ENCODE measurements around the gene CLN5. TPM values are rescaled to one million over a fixed set of nuclear protein-coding genes. Genes with fewer than 3 reads are reported as not detected.
"Not testable (repeated sequence)": the region's sequence is repeated elsewhere in the genome, so short reads cannot be mapped to it uniquely, and the experiment has no call there.

CLN5 gene
- total and polyA plus RNA-seq, 2 donors = 24.7 to 43.7 TPM

- no peaks in the 10 kb centered on the region for H3K36me3 ChIP-seq (ENCODE audit: insufficient read depth)
- DNase-seq (ENCODE audit: extremely low spot score) = no peak
- WGBS = 1% methylated on average over 20 of the region's 20 CpGs
- peak overlapping the region; percentile 80 for H3K4me3 ChIP-seq (ENCODE audit: low read depth, low read length)
- peak overlapping the region; percentile 97 for H3K27ac ChIP-seq (ENCODE audit: low read depth)
- H3K4me1 ChIP-seq (ENCODE audit: insufficient read depth) = no peaks in the 10 kb centered on the region
Observed at GRCh38 chr13:76992548-76993001, 694 bp downstream of the CLN5 start.

DNA sequence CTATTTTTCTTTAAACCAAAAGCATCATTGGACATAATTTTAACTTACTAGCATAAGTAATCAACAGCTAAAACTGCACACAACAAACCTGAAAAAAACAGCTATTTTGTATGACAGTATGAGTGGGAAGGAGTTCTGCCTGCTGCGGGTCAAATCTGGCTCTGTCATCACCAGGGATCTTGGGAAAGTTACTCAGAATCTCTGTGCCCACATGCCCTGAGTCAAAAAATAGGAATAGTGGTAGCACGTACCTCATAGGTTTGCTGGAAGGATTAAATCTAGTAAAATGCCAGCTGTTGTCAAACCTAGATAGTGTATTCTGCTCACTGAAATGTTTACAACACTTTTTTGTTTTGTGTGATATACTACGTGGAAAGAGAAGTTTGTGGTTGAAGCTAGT is 1.1 kb downstream of the CLN5 start:
- WGBS = 38% methylated on average over 3 of the region's 3 CpGs
- H3K4me1 ChIP-seq (ENCODE audit: insufficient read depth) = no peaks in the 10 kb centered on the region
- no peak for DNase-seq (ENCODE audit: extremely low spot score)
- H3K4me3 ChIP-seq (ENCODE audit: low read depth, low read length) = peak overlapping the region; percentile 80
- H3K36me3 ChIP-seq (ENCODE audit: insufficient read depth) = no peaks in the 10 kb centered on the region
- no peak overlapping the region for H3K27ac ChIP-seq (ENCODE audit: low read depth)

- WGBS = 84% methylated on average over 5 of the region's 5 CpGs
- H3K27ac ChIP-seq (ENCODE audit: low read depth) = no peak overlapping the region
- no peaks in the 10 kb centered on the region for H3K4me1 ChIP-seq (ENCODE audit: insufficient read depth)
- no peaks in the 10 kb centered on the region for H3K36me3 ChIP-seq (ENCODE audit: insufficient read depth)
- no peak for DNase-seq (ENCODE audit: extremely low spot score)
- H3K4me3 ChIP-seq (ENCODE audit: low read depth, low read length) = no peak overlapping the region
Observed at GRCh38 chr13:76993473-76993872, 1.6 kb downstream of the CLN5 start.

GRCh38 chr13:76994281-76994680 is 2.4 kb downstream of the CLN5 start:
- H3K27ac ChIP-seq (ENCODE audit: low read depth) = no peak overlapping the region
- H3K4me1 ChIP-seq (ENCODE audit: insufficient read depth) = no peaks in the 10 kb centered on the region
- DNase-seq (ENCODE audit: extremely low spot score) = no peak
- no peaks in the 10 kb centered on the region for H3K36me3 ChIP-seq (ENCODE audit: insufficient read depth)
- WGBS = 92% methylated on average over 3 of the region's 3 CpGs
- no peak overlapping the region for H3K4me3 ChIP-seq (ENCODE audit: low read depth, low read length)

DNA sequence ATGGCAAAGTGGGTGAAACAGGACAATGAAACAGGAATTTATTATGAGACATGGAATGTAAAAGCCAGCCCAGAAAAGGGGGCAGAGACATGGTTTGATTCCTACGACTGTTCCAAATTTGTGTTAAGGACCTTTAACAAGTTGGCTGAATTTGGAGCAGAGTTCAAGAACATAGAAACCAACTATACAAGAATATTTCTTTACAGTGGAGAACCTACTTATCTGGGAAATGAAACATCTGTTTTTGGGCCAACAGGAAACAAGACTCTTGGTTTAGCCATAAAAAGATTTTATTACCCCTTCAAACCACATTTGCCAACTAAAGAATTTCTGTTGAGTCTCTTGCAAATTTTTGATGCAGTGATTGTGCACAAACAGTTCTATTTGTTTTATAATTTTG is 8.6 kb downstream of the CLN5 start:
- Histone ChIP-seq H3K27ac (ENCODE audit: low read depth) (no peak overlapping the region), H3K4me3 (ENCODE audit: low read depth, low read length) (no peak overlapping the region), H3K36me3 (ENCODE audit: insufficient read depth) (no peaks in the 10 kb centered on the region), H3K4me1 (ENCODE audit: insufficient read depth) (no peaks in the 10 kb centered on the region)
- no peak for DNase-seq (ENCODE audit: extremely low spot score)
- 24% methylated on average over 1 of the region's 1 CpG for WGBS

DNA sequence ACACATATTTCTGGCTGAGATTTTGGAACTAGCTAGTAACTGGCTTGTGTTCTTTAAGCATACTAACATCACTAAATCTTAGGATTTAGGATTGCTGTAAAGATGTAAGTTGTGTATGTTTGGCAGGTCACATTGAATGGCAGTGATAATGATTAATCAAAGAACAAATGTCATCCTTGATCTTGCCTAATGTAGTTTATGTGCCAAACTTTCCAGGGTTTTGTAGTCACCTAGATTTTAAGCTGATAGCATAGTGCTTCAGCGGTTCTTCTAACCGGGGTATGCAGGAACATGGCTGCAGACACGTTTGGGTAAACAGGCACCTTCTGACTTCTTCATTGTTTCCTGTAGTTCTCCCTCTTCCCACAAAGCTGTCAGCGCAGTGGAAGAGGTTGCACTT is 9.7 kb downstream of the CLN5 start:
- Histone ChIP-seq H3K36me3 (ENCODE audit: insufficient read depth) (no peaks in the 10 kb centered on the region), H3K27ac (ENCODE audit: low read depth) (no peak overlapping the region), H3K4me1 (ENCODE audit: insufficient read depth) (no peaks in the 10 kb centered on the region), H3K4me3 (ENCODE audit: low read depth, low read length) (no peak overlapping the region)
- 44% methylated on average over 4 of the region's 4 CpGs for WGBS
- DNase-seq (ENCODE audit: extremely low spot score) = no peak

DNA sequence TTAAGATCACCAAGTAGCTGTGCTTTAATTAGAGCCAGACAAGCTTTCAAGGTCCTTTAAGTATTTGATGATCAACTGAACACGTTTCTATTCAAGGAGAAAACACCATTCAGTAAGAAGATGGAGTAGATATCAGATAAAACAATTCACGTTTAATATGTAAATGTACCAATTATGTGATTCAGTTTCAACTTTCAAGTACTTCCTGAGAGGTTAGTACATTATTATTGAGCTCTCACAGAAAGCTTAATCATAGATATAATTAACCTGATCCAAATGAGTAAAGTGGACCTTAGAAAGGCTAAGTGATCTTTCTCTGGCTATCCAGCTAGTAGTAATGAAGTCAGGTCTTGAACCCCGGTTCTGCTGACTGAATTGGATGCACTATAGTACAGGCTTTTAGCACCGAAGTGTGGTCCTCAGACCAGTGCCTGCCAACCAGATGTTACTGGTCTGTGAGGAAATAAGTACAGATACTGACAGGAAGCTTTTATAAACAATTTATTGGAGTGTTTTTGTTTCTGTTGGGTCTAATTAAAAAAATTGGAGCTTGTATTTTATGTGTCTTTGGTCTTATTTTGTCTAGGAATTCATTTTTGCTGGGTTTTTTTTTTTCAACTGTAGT is 10.2 kb downstream of the CLN5 start:
- DNase-seq (ENCODE audit: extremely low spot score) = no peak
- WGBS = 44% methylated on average over 4 of the region's 4 CpGs
- no peaks in the 10 kb centered on the region for H3K36me3 ChIP-seq (ENCODE audit: insufficient read depth)
- H3K4me1 ChIP-seq (ENCODE audit: insufficient read depth) = no peaks in the 10 kb centered on the region
- H3K4me3 ChIP-seq (ENCODE audit: low read depth, low read length) = no peak overlapping the region
- H3K27ac ChIP-seq (ENCODE audit: low read depth) = no peak overlapping the region

GRCh38 chr13:77002590-77003190 is 10.8 kb downstream of the CLN5 start:
- no peak overlapping the region for H3K4me3 ChIP-seq (ENCODE audit: low read depth, low read length)
- 66% methylated on average over 7 of the region's 7 CpGs for WGBS
- no peaks in the 10 kb centered on the region for H3K4me1 ChIP-seq (ENCODE audit: insufficient read depth)
- no peak for DNase-seq (ENCODE audit: extremely low spot score)
- H3K36me3 ChIP-seq (ENCODE audit: insufficient read depth) = peaks cover 4% of the 10 kb centered on the region
- H3K27ac ChIP-seq (ENCODE audit: low read depth) = no peak overlapping the region

DNA sequence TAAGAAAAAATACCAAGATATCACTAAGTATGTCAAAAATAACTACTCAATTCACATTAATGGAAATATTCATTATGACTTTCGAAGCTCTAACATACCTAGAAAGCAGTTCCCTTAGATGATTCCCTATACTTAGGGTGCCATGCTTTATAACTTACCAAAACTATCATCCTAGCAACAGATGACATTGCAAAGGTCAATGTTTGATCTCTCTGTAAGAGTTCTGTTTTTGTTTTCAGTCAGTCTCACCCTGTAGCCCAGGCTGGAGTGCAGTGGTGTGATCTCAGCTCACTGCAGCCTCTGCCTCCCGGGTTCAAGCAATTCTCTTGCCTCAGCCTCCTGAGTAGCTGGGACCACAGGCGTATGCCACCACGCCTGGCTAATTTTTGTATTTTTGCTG is 16.5 kb downstream of the CLN5 start:
- H3K4me1 ChIP-seq (ENCODE audit: insufficient read depth); H3K36me3 ChIP-seq (ENCODE audit: insufficient read depth); H3K4me3 ChIP-seq (ENCODE audit: low read depth, low read length); H3K27ac ChIP-seq (ENCODE audit: low read depth); DNase-seq (ENCODE audit: extremely low spot score): not testable (repeated sequence)
- 93% methylated on average over 4 of the region's 4 CpGs for WGBS

DNA sequence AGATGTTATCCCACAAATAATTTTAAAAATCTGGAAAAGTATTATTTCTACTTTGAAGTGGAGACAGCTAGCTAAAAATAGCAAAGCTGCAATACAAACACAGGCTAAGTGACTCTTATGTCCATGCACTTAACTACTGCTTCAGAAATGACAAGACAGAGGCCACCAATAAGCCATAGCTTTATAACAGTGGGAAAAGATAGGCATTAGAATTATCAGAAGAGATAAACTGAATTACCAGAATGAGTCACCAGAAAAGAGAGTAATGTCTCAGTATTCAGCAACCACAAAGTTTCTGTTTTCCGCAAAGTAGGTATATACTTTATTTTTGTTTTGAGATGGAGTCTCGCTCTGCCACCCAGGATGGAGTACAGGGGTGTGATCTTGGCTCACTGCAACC is 17.1 kb downstream of the CLN5 start:
- peaks cover 2% of the 10 kb centered on the region for H3K4me1 ChIP-seq (ENCODE audit: insufficient read depth)
- WGBS = 89% methylated on average over 2 of the region's 2 CpGs
- H3K36me3 ChIP-seq (ENCODE audit: insufficient read depth) = peaks cover 8% of the 10 kb centered on the region
- H3K4me3 ChIP-seq (ENCODE audit: low read depth, low read length) = no peak overlapping the region
- no peak overlapping the region for H3K27ac ChIP-seq (ENCODE audit: low read depth)
- no peak for DNase-seq (ENCODE audit: extremely low spot score)

DNA sequence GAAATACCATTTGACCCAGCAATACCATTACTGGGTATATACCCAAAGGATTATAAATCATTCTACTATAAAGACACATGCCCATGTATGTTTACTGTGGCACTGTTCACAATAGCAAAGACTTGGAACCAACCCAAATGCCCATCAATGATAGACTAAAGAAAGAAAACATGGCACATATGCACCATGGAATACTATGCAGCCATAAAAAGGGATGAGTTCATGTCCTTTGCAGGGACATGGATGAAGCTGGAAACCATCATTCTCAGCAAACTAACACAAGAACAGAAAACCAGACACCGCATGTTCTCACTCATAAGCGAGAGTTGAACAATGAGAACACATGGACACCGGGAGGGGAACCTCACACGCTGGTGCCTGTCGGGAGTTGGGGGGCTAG is 17.8 kb downstream of the CLN5 start:
- not testable (repeated sequence) for DNase-seq (ENCODE audit: extremely low spot score); H3K4me3 ChIP-seq (ENCODE audit: low read depth, low read length); H3K27ac ChIP-seq (ENCODE audit: low read depth); H3K4me1 ChIP-seq (ENCODE audit: insufficient read depth); H3K36me3 ChIP-seq (ENCODE audit: insufficient read depth)
- 89% methylated on average over 5 of the region's 5 CpGs for WGBS

- DNase-seq (ENCODE audit: extremely low spot score) = no peak
- WGBS = 82% methylated on average over 2 of the region's 2 CpGs
- H3K4me1 ChIP-seq (ENCODE audit: insufficient read depth) = peaks cover 2% of the 10 kb centered on the region
- no peak overlapping the region for H3K27ac ChIP-seq (ENCODE audit: low read depth)
- peaks cover 8% of the 10 kb centered on the region for H3K36me3 ChIP-seq (ENCODE audit: insufficient read depth)
- H3K4me3 ChIP-seq (ENCODE audit: low read depth, low read length) = no peak overlapping the region
Observed at GRCh38 chr13:77013853-77014542, 22.1 kb downstream of the CLN5 start.

DNA sequence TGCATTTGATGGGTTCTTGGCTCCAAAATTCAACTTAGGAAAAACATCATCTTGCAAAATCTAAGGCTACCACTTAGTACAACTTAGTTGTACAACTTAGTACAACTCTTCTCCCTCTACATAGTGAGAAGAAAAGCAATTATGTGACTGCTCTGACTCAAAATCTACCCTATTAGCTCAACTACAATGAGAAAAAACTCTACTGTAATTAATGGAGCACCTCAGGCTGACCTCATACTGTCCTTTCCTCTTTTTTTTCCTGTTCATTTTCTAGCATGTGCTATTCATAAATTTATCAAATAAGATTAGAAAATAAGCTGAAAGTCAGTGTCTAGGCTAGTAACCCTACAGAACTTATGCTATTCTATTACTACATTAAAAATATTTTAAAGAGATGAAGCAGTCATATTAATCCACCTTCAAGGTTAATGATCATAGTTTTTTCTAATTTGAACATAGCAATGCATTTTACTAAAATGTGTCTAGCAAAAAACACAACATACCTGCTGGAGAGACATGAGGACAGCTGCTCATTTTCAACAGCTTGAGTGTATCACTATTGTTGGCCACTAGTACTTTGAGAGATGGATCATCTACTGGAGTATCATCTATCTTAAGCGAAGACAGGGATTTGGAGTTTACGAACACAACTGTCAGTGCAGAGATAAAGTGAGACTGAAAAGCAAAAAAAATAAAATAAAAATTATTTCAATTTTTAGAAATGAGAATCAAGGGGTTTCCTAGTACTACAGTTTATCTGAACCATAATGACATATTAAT is 23.2 kb downstream of the CLN5 start:
- Histone ChIP-seq H3K27ac (ENCODE audit: low read depth) (no peak overlapping the region), H3K4me1 (ENCODE audit: insufficient read depth) (no peaks in the 10 kb centered on the region), H3K36me3 (ENCODE audit: insufficient read depth) (peaks cover 5% of the 10 kb centered on the region), H3K4me3 (ENCODE audit: low read depth, low read length) (no peak overlapping the region)
- 85% methylated on average over 2 of the region's 2 CpGs for WGBS
- DNase-seq (ENCODE audit: extremely low spot score) = no peak
